Bronchial epithelial cell (primary cell): ENCODE data around the gene CDK6. TPM values are rescaled to one million over a fixed set of nuclear protein-coding genes. Genes with fewer than 3 reads are reported as not detected.

Experiments used
- DNase-seq: peaks from one replicate; pipeline ENCODE4 v3.0.0-alpha.2; 2010; ENCODE audit warnings: low read depth
- FAIRE-seq: peaks from 2 replicates; lab custom pipeline; 2011; peaks lifted over from hg19 to GRCh38; lab: Jason Lieb, UNC
- H3K27me3 ChIP-seq: 2 replicates; pipeline ENCODE4 v1.5.1; 2011; ENCODE audit warnings: low read length; ENCODE audit not compliant: control insufficient read depth, insufficient read depth
- H3K36me3 ChIP-seq: 2 replicates; pipeline ENCODE4 v1.5.1; 2011; ENCODE audit warnings: low read length; ENCODE audit not compliant: control insufficient read depth, insufficient read depth
- H3K4me3 ChIP-seq: 2 replicates; pipeline ENCODE4 v1.5.1; 2011; ENCODE audit warnings: mild to moderate bottlenecking, low read depth, low read length, control low read depth
- CTCF ChIP-seq: IDR thresholded peaks from 2 replicates; pipeline ENCODE4 v1.5.1; 2011; ENCODE audit warnings: mild to moderate bottlenecking, moderate library complexity, low read length, control low read depth, inconsistent platforms; ENCODE audit not compliant: insufficient read depth, severe bottlenecking
- total RNA-seq: library from RNA; depleted of rRNA; stranded (reverse); fragments of >200 nt; gene quantifications from 2 replicates; pipeline ENCODE4 v1.2.1, GENCODE V29; 2014

The CDK6 gene
- total RNA-seq, 1 donor from 2014 or later: 52.9 TPM

GRCh38 chr7:92613720-92614119 lies 222.7 kb downstream of the CDK6 start:
- FAIRE-seq: no peak
- H3K36me3 ChIP-seq: peaks cover 14% of the 10 kb centered on the region
- no peaks in the 10 kb centered on the region for H3K27me3 ChIP-seq
- H3K4me3 ChIP-seq: no peak overlapping the region
- DNase-seq: no peak
- TF ChIP-seq CTCF: no peak

- no peak overlapping the region for H3K4me3 ChIP-seq
- no peak for FAIRE-seq
- peaks cover 14% of the 10 kb centered on the region for H3K36me3 ChIP-seq
- no peaks in the 10 kb centered on the region for H3K27me3 ChIP-seq
- no peak for DNase-seq
- no peak for TF ChIP-seq CTCF
Measured at GRCh38 chr7:92613214-92613613, 223.2 kb downstream of the CDK6 start.

GRCh38 chr7:92612501-92612900 lies 223.9 kb downstream of the CDK6 start:
- DNase-seq (no peak), FAIRE-seq (no peak)
- no peak for TF ChIP-seq CTCF
- H3K27me3 ChIP-seq: no peaks in the 10 kb centered on the region
- no peak overlapping the region for H3K4me3 ChIP-seq
- H3K36me3 ChIP-seq: peaks cover 9% of the 10 kb centered on the region

GRCh38 chr7:92611735-92612134 lies 224.6 kb downstream of the CDK6 start:
- no peaks in the 10 kb centered on the region for H3K27me3 ChIP-seq
- peaks cover 7% of the 10 kb centered on the region for H3K36me3 ChIP-seq
- H3K4me3 ChIP-seq: no peak overlapping the region
- no peak for FAIRE-seq
- DNase-seq: no peak
- TF ChIP-seq CTCF: no peak

- no peak overlapping the region for H3K4me3 ChIP-seq
- peaks cover 2% of the 10 kb centered on the region for H3K36me3 ChIP-seq
- DNase-seq: peak; percentile 47
- H3K27me3 ChIP-seq: no peaks in the 10 kb centered on the region
- TF ChIP-seq CTCF: peak; percentile 17
- FAIRE-seq: no peak
Measured at GRCh38 chr7:92609921-92610518, 226.4 kb downstream of the CDK6 start.
